ENCODE measurements around the gene ARL9. TPM values are rescaled to one million over a fixed set of nuclear protein-coding genes. Genes with fewer than 3 reads are reported as not detected.

Gene ARL9
- total and polyA plus RNA-seq, 8 donors = 0.25 to 0.55 (median 0.50) TPM; not detected in 5

- no peak overlapping the region for H3K27ac ChIP-seq
- H3K4me3 ChIP-seq = no peak overlapping the region
- DNase-seq = no peak
- no peaks in the 10 kb centered on the region for H3K36me3 ChIP-seq
- TF ChIP-seq POLR2AphosphoS5 (IDR thresholded peaks at IDR 0.05) (no peak), POLR2A (IDR thresholded peaks at IDR 0.05) (no peak), EP300 (IDR thresholded peaks at IDR 0.05) (no peak), CTCF (IDR thresholded peaks at IDR 0.05) (no peak)
- no peaks in the 10 kb centered on the region for H3K4me1 ChIP-seq
- no peaks in the 10 kb centered on the region for H3K9me3 ChIP-seq
- intact Hi-C loops (cut with DNase I; ENCODE audit: low total_unique reads) = no loop called here
- 19 to 46% (median 43%) methylated on average over 2 of the region's 2 CpGs for WGBS, 5 donors
- H3K27me3 ChIP-seq = no peaks in the 10 kb centered on the region
Measured at GRCh38 chr4:56513517-56513916, 7.9 kb downstream of the ARL9 start.

GRCh38 chr4:56530269-56531148 is 24.9 kb downstream of the ARL9 start:
- Histone ChIP-seq H3K4me1 (peaks cover 8 to 27% (median 19%) of the 10 kb centered on the region in 4 donors), H3K9me3 (no peaks in the 10 kb centered on the region), H3K36me3 (no peaks in the 10 kb centered on the region), H3K27ac (peak overlapping the region in 2 of 5 donors; percentile 33 to 71), H3K27me3 (peaks cover 0 to 20% (median 5%) of the 10 kb centered on the region in 3 donors), H3K4me3 (peak overlapping the region; percentile 51 to 64 (median 62))
- intact Hi-C loops (cut with DNase I; ENCODE audit: low total_unique reads) = no loop called here
- 2 to 7% (median 4%) methylated on average over 23 to 68 of the region's 68 CpGs for whole genome bisulfite sequencing, 5 donors
- DNase-seq = peak; percentile 89 to 91
- peak in 1 of 3 donors; percentile 9 for TF ChIP-seq POLR2AphosphoS5 (IDR thresholded peaks at IDR 0.05)
- TF ChIP-seq CTCF (IDR thresholded peaks at IDR 0.05) = no peak

GRCh38 chr4:56531149-56531770 is 25.7 kb downstream of the ARL9 start:
- WGBS, 5 donors = 31 to 45% (median 43%) methylated on average over 11 of the region's 11 CpGs
- H3K27ac ChIP-seq = peak overlapping the region in 1 of 5 donors; percentile 71
- peak overlapping the region; percentile 51 to 64 (median 62) for H3K4me3 ChIP-seq
- DNase-seq = no peak
- H3K9me3 ChIP-seq = no peaks in the 10 kb centered on the region
- no peak for TF ChIP-seq POLR2A (IDR thresholded peaks at IDR 0.05)
- no peak for TF ChIP-seq POLR2AphosphoS5 (IDR thresholded peaks at IDR 0.05)
- no peak for TF ChIP-seq EP300 (IDR thresholded peaks at IDR 0.05)
- TF ChIP-seq CTCF (IDR thresholded peaks at IDR 0.05) = no peak
- intact Hi-C loops (cut with DNase I; ENCODE audit: low total_unique reads) = no loop called here
- peaks cover 0 to 20% (median 5%) of the 10 kb centered on the region in 3 donors for H3K27me3 ChIP-seq
- H3K36me3 ChIP-seq = no peaks in the 10 kb centered on the region
- peaks cover 8 to 27% (median 19%) of the 10 kb centered on the region in 4 donors for H3K4me1 ChIP-seq

GRCh38 chr4:56531823-56532222 is 26.2 kb downstream of the ARL9 start:
- TF ChIP-seq POLR2AphosphoS5 (IDR thresholded peaks at IDR 0.05) = peak in 1 of 3 donors; percentile 20
- no peak for TF ChIP-seq EP300 (IDR thresholded peaks at IDR 0.05)
- no peak for TF ChIP-seq POLR2A (IDR thresholded peaks at IDR 0.05)
- no peak for TF ChIP-seq CTCF (IDR thresholded peaks at IDR 0.05)
- WGBS, 5 donors = 68 to 90% (median 74%) methylated on average over 4 of the region's 4 CpGs
- peak in 1 of 2 donors; percentile 11 for DNase-seq
- no peak overlapping the region for H3K27ac ChIP-seq
- peaks cover 0 to 23% (median 5%) of the 10 kb centered on the region in 3 donors for H3K27me3 ChIP-seq
- H3K4me3 ChIP-seq = no peak overlapping the region
- no peaks in the 10 kb centered on the region for H3K9me3 ChIP-seq
- H3K36me3 ChIP-seq = no peaks in the 10 kb centered on the region
- H3K4me1 ChIP-seq = peaks cover 8 to 27% (median 19%) of the 10 kb centered on the region in 4 donors
- intact Hi-C loops (cut with DNase I; ENCODE audit: low total_unique reads) = no loop called here
